Epithelial cell of esophagus (primary cell): Measurements from ENCODE around the gene ZXDC.

Source experiments
- DNase-seq: peaks from one replicate; pipeline ENCODE4 v3.0.0; 2010; ENCODE audit warnings: low read depth
- H3K4me3 ChIP-seq: 2 replicates; pipeline ENCODE4 v1.5.1; 2011; ENCODE audit warnings: mild to moderate bottlenecking, low read length, control low read depth
- TF ChIP-seq, protein P1 (sequence below): IDR thresholded peaks from 2 replicates; pipeline ENCODE4 v1.5.1; 2011; ENCODE audit warnings: low read depth, mild to moderate bottlenecking, low read length, control low read depth, inconsistent platforms; ENCODE audit not compliant: insufficient read depth; ENCODE audit errors: missing control alignments

ZXDC gene

DNA sequence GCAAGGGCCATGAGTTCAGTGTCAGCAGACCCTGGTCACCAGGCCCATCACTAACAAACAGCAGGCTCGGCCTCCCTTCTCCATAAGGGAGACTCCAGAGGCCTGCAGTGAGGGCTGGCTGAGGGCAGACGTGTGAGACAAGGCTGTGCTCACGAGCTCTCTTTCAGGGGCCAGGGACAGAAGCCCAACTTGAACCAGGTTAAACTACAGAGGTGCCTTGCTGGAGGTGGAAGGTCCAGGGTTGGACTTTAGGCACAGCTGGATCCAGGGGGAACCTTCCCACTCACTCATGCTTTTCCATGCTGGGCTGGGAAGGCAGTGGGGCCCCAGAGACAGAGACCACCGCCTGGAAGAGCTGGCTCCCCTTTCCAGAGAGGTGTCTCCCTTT lies 62.0 kb downstream of the ZXDC start:
- TF ChIP-seq, protein P1, sequence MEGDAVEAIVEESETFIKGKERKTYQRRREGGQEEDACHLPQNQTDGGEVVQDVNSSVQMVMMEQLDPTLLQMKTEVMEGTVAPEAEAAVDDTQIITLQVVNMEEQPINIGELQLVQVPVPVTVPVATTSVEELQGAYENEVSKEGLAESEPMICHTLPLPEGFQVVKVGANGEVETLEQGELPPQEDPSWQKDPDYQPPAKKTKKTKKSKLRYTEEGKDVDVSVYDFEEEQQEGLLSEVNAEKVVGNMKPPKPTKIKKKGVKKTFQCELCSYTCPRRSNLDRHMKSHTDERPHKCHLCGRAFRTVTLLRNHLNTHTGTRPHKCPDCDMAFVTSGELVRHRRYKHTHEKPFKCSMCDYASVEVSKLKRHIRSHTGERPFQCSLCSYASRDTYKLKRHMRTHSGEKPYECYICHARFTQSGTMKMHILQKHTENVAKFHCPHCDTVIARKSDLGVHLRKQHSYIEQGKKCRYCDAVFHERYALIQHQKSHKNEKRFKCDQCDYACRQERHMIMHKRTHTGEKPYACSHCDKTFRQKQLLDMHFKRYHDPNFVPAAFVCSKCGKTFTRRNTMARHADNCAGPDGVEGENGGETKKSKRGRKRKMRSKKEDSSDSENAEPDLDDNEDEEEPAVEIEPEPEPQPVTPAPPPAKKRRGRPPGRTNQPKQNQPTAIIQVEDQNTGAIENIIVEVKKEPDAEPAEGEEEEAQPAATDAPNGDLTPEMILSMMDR = no peak

DNA sequence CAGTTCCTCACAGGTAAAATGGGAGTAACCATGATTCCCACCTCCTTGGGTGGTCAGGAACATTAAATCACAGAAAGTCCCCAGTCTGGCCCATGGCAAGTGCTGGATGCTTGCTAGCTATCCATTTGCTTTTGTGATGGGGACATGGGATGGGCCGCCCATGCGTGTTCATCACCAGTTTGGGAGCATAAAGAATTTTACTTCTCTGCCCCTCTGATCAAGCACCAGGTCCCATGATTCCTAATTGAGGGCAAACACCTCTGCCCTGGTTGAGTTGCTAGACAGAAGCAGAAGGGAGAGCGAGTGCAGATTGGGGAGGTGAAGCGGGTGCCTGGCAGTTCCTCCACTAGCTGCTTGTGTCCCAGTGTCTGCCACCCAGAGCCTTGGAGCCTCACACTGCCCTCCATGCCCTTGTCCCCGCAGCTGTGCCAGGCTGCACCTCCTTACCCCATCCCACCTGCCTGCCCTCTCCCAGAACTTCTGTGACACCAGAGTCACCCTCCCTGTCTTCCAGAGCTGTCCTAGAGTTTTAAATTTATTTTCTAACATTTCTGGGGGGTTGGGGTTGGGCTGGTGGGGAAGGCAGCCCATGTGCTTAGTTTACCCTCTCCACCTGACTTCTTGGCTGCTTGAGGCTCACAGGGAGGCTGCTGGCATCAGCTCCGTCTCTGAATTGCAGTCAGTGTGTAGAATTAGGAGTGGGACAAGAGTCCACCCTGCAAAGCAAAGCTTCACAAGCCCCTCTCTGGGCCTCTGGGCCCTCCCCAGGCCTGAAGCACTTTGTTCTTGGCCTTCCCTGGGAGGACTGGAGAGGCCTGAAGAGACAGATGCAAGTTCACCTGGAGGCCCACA lies 62.6 kb downstream of the ZXDC start:
- no peak overlapping the region for H3K4me3 ChIP-seq
- TF ChIP-seq, protein P1 = no peak
- no peak for DNase-seq

More for the DNA sequence above, 62.0 kb downstream of the ZXDC start:
- H3K4me3 ChIP-seq = no peak overlapping the region
- no peak for DNase-seq

DNA sequence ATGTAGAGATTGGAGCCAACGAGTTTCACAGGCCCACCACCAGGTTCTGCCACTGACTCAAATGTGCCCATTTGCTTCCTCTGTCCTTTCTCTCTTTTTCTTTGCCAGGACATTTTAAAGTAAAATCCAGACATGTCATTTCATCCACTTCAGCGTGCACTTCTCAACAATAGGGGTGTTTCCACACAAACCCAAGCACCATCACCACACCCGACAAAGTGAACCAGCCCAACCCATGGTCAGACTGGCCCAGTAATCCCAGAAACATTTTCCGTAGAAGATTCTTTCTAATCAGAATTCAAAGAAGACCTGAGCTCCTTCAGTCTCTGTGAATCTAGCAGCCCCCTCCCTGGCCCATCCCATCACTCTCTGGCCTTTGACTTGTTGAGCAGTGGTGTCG lies 67.6 kb downstream of the ZXDC start:
- no peak overlapping the region for H3K4me3 ChIP-seq
- TF ChIP-seq, protein P1 = no peak
- no peak for DNase-seq

DNA sequence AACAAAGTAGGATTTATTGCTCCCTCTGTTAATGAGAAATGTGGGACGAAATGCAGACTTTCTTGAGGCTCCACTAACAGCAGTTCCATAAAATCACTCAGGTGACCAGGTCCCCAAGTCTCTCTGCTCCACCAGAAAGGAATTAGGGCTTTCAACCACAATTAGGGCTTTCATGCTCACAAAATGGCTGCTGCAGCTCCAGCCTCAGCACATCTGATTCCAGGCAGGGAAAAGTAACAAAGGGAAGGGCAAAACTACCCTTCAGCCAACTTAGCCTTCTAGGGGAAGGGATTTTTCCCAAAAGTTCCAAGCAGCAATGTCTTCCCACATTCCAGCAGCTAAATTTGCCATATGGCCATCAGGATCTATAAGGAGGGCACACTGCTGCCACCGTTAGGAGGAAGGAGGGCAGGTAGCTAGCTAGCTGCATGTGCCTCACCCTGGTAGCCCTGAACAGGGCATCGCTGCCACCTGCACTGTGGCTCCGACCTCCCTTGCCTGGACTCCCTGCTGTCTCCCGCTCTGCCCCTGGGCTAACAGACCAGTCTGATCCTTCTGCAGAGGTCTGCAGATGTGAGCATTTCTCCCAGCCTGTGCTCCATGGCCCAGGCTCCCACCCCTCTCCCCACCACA lies 68.2 kb downstream of the ZXDC start:
- TF ChIP-seq, protein P1 = no peak
- DNase-seq = no peak
- H3K4me3 ChIP-seq = no peak overlapping the region

DNA sequence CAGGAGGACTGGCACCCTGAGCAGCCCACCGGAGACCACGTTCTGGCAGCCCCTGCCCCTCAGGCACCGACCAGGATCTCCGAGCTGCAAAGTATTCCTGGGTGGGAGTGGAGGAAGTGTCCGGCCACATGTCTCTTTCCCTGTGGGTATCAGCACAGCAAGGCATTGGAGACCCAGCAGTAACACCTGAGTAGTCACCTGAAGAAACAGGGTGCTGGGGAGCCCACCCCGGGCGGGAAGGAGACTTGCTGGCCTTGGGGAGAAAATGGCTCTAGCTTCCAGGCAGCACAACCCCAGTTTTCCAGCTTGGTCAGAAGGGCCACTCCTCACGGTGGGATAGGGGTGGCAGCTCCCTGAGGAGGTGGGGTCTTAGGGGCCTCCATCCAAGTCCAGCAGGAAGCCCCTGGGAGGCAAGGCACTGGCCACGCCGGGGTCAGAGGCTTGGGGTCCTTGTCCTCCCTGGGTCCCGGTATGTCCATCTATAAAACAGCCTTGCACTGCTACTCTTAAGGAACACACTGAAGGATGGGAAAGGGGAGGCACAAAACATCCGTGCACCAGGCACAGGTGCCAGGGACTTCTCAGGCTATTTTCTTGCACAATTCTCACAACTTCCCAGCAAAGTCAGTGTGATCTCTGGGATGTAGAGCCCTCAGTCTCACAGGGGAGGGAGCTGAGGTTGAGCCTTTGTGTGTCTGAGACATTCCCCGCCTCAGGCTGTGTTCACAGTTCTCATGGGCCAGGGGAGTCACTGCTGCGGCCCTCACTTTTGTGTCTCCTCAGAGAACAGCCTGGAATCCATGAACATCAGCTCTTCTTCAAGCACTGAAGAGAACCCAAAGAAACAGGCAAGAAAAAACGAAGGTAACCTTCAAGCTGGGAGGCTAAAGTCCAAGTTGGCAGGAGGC lies 69.0 kb downstream of the ZXDC start:
- TF ChIP-seq, protein P1 = no peak
- H3K4me3 ChIP-seq = no peak overlapping the region
- DNase-seq = no peak

DNA sequence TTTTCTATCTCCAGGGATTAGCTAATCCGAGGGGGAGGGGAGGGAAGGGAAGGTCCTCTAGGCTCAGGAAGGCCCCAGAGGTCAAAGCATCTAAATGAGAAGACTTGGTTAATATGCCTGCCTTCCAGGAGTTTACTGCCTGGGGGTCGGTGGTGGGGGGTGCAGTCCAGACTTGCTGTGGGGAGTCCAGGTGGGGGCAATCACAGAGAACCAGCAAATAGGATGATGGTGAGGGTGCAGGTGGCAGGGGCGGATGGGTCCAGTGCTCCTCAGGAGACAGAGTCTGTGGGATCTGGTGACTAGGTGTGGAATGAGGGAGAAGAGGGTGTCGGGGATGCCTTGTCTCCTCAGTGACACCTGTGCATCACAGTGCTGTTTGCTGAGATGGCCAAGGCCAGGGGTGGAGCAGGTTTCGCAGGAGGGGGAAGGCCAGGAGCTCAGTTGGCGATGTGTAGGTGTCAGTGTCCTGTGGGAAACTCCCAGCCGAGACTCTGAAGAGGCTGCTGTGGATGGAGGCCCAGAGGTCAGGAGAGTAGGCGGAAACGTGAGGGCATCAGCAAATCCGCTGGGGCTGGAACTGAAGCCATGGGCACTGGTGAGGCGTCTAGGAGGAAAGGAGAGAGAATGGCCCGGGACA lies 72.9 kb downstream of the ZXDC start:
- TF ChIP-seq, protein P1 = no peak
- DNase-seq = no peak
- no peak overlapping the region for H3K4me3 ChIP-seq
